ENCODE results near the gene DPEP1. TPM values are rescaled to one million over a fixed set of nuclear protein-coding genes. Genes with fewer than 3 reads are reported as not detected.

The DPEP1 gene
- total RNA-seq, result 2.5 TPM in 1 of 2 replicates, not detected in the other

GRCh38 chr16:89613231-89613953, at the start of gene DPEP1:
TSS of gene DPEP1 (plus strand) at chr16:89613642. CDS start at chr16:89630411, 16,769 bp downstream.

GRCh38 chr16:89575247-89576152, 37.9 kb upstream of the DPEP1 start, which contains the start of gene CPNE7:
TSS of gene CPNE7 (plus strand) at chr16:89575758. CDS start at chr16:89575898, 140 bp downstream.

GRCh38 chr16:89657442-89658220, 44.2 kb downstream of the DPEP1 start, which contains the start of the genes CHMP1A and SPATA33:
TSS of gene CHMP1A (minus strand) at chr16:89657708. CDS start at chr16:89657588, 120 bp downstream.
TSS of gene SPATA33 (plus strand) at chr16:89657836. CDS start at chr16:89657912, 76 bp downstream.

GRCh38 chr16:89686520-89687091, 73.2 kb downstream of the DPEP1 start, which contains the start of gene CDK10:
TSS of gene CDK10 (plus strand) at chr16:89686689. CDS start at chr16:89686711, 22 bp downstream.

Other genes with a start within 250 kb of the DPEP1 start
- 50.0 and 55.1 TPM in 2 replicates for gene ANKRD11, start 123.1 kb upstream of the DPEP1 start, total RNA-seq
- 51.1 and 81.6 TPM in 2 replicates for gene SPG7, start 105.2 kb upstream of the DPEP1 start, total RNA-seq
- 4,789 and 6,170 TPM in 2 replicates for gene RPL13, start 53.0 kb upstream of the DPEP1 start, total RNA-seq
- gene CPNE7, start 37.9 kb upstream of the DPEP1 start, total RNA-seq, result 0.81 and 4.3 TPM in 2 replicates
- gene CHMP1A, start 44.1 kb downstream of the DPEP1 start, total RNA-seq, result 84.3 and 129 TPM in 2 replicates
- 0.36 and 2.9 TPM in 2 replicates for gene SPATA33, start 44.2 kb downstream of the DPEP1 start, total RNA-seq
- 38.9 and 41.0 TPM in 2 replicates for gene CDK10, start 73.0 kb downstream of the DPEP1 start, total RNA-seq
- 13.1 and 13.9 TPM in 2 replicates for gene SPATA2L, start 88.1 kb downstream of the DPEP1 start, total RNA-seq
- gene VPS9D1, start 107.3 kb downstream of the DPEP1 start, total RNA-seq, result 9.7 and 10.8 TPM in 2 replicates
- gene ZNF276, start 107.9 kb downstream of the DPEP1 start, total RNA-seq, result 8.7 and 16.6 TPM in 2 replicates
- gene FANCA, start 203.0 kb downstream of the DPEP1 start, total RNA-seq, result 8.1 and 12.5 TPM in 2 replicates
- gene SPIRE2, start 214.8 kb downstream of the DPEP1 start, total RNA-seq, result 1.8 and 3.8 TPM in 2 replicates

All from cardiac atrium fibroblast (primary cell).